Testis (tissue), 2 donors: ENCODE results near the gene ENTPD1.

ENCODE experiments used
- CTCF ChIP-seq, 3 experiments: fragments of 450-650 bp in 2 of 3; fragments of 200-600 bp in 1 of 3; sonication (generic) in 1 of 3; IDR thresholded peaks; one replicate each; pipeline ENCODE4 v1.5.1; 2016 to 2019; ENCODE audit warnings: antibody characterized with exemption in 3 of 3, mild to moderate bottlenecking in 2 of 3, moderate library complexity in 1 of 3
- POLR2A ChIP-seq: fragments of 450-650 bp; IDR thresholded peaks from one replicate; pipeline ENCODE4 v1.6.1; 2017; ENCODE audit warnings: antibody characterized with exemption, mild to moderate bottlenecking, moderate library complexity

GRCh38 chr10:95840121-95840520 is 84.2 kb downstream of the ENTPD1 start:
- no peak for TF ChIP-seq CTCF (IDR thresholded peaks at IDR 0.05)
- TF ChIP-seq POLR2A, result no peak
